Stimulated activated naive CD4-positive, alpha-beta T cell (primary cell): ENCODE results near the gene SLC25A47.

Experiments
- DNase-seq, 6 experiments: peaks; one replicate each; lab custom pipeline; 2025; lab: John Stamatoyannopoulos, UW

Gene SLC25A47

DNA sequence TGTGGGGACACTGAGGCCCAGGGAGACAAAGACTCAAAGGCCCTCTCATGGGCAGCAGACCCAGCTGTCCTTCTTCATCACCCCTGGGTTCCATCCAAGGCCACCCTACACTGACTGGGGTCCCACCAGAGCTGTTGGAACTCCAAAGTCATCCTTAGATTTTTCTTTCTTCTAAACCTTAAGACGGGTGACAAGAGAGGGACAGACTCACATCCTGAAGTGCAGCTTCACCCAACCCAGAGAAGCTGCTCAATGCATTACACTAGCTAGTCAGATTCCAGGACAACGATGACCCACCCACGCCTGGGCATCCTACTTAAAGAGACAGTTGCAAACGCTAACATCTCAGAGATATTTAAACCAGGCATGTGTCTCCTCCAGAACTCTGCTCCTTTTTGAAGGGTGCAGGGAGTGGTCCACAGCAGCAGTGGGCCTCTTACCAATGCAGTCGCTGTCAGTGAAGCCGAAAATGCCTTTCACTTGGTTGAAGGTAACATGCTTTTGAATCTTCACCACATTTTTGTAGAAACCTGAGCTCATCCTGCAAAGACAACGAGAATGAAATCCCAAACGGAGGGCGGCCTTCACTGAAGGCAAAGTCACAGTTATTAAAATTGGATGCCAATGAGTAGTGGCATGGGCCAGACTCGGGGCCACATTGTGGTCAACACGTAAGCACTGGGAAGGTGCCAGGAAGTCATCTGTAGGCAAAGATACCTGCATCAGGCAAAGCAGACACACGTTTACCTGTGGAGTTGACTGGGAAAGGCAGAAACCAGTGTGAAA is 23.4 kb downstream of the SLC25A47 start:
- DNase-seq: no peak

- DNase-seq: no peak
Observed at GRCh38 chr14:100348253-100348729, 25.2 kb downstream of the SLC25A47 start.

- DNase-seq: no peak
Observed at GRCh38 chr14:100348784-100349685, 25.9 kb downstream of the SLC25A47 start.

GRCh38 chr14:100350276-100350926 is 27.3 kb downstream of the SLC25A47 start:
- no peak for DNase-seq

- no peak for DNase-seq
Observed at GRCh38 chr14:100350986-100351385, 27.8 kb downstream of the SLC25A47 start.

- DNase-seq: no peak
Observed at GRCh38 chr14:100358396-100358795, 35.3 kb downstream of the SLC25A47 start.

DNA sequence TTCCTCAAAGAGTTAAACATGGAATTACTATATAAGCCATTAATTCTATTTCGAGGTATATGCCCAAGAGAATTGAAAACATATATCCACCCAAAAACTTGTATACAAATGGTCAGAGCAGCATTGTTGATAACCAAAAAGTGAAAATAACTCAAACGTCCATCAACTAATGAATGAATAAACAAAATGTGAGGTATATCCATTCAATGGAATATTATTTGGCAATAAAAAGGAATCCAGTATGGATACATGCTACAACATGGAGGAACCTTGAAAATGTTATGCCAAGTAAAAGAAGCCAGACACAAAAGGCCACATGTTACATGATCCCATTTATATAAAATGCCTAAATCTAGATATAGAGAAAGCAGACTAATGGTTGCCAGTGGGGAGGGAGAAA is 36.0 kb downstream of the SLC25A47 start:
- DNase-seq: no peak

DNA sequence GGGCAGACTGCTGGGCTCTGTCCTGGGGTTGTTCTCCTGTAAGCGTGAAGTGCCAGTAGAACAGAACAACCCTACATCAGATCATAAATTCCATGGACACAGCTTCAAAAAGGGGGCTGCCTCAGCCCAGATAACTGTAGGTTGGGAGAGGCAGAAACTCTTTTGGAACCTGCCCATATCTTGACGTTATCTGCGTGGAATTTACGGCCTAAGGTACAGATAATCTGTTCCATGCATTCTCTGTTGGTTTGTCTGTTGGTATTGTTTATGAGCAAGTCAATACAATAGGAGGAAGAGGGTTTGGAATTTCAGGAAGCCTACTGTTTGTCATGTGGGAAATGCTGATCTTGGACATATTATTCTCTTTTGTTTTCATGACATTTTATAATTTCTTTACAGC is 36.7 kb downstream of the SLC25A47 start:
- no peak for DNase-seq

- no peak for DNase-seq
Observed at GRCh38 chr14:100361626-100362025, 38.5 kb downstream of the SLC25A47 start.

- DNase-seq: no peak
Observed at GRCh38 chr14:100362311-100362927, 39.3 kb downstream of the SLC25A47 start.

DNA sequence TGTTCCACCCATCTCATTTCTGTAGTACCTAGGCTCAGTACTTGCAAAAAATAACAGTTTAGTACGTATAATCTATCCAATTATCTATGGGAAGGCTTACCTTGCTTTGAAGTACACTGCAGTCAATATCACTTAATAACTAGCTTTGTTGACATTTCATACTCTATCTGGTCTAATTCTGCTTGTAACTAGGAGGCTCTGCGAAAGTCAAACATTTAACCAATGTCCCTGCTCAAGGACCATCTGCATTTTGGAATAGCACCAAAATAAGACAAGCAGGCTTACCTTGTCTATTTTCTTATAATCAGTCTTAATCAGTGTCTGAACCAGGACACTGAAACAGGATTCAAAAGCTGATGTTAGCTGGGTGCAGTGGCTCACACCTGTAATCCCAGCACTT is 39.9 kb downstream of the SLC25A47 start:
- no peak for DNase-seq

DNA sequence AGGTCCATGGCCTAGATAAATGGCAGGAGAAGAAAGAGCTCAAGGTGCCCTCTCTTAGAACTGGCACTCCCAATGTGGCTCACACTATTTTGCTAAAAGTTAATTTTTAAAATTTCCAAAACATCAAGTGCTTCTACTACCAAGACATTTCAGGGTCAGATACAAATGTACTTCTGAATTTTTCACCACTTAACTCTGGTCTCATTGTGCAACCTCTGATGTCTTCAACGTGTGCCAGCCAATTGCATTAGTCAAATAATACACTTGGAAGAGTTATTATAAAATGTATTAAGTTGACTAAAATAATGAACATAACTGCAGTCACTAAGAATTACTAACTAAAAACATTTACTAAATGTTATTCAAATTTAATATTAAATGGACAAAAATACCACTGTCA is 41.3 kb downstream of the SLC25A47 start:
- DNase-seq: no peak

- DNase-seq: no peak
Observed at GRCh38 chr14:100365741-100366140, 42.6 kb downstream of the SLC25A47 start.

DNA sequence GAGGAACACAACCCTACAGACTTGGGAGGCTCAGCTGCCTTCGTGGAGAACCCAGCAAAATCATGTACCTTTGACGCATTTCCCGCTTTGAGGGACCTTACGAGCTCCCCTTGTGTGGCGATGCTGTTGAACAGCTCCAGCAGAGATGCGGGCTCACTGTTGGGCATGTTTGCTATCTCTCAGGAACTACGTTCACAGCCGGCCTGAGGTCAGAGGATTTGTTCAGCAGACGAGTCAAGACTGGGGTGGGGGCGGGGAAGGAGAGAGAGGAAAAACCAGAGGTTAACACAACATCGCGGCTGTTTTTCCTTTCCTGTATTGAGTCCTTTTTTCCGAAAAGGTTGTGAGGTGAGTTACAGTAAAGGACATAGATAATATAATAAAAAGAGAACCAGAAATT is 45.9 kb downstream of the SLC25A47 start:
- DNase-seq: no peak

GRCh38 chr14:100370003-100370402 is 46.9 kb downstream of the SLC25A47 start:
- no peak for DNase-seq

- DNase-seq: no peak
Observed at GRCh38 chr14:100371773-100372172, 48.6 kb downstream of the SLC25A47 start.

GRCh38 chr14:100372357-100373048 is 49.4 kb downstream of the SLC25A47 start:
- DNase-seq: no peak

DNA sequence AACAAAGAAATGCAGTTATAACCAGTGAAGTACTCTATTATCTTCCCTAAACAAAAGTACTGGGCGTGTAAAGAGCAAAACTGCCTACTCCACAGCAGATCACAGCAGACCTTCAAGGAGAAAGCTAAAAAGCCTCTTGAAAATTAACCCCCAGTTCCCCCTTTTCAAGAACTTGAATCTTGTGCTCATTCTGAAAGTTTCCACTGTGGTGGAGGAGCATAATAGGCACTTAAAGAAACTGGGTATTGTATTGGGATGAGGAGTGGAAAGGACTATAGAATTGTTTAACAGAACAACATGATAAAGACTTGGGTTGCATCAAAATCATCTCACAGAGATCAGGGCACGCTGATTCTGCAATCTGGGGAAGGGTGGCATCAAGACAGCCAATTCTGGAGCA is 51.1 kb downstream of the SLC25A47 start:
- DNase-seq: no peak

- no peak for DNase-seq
Observed at GRCh38 chr14:100374876-100375265, 51.7 kb downstream of the SLC25A47 start.

DNA sequence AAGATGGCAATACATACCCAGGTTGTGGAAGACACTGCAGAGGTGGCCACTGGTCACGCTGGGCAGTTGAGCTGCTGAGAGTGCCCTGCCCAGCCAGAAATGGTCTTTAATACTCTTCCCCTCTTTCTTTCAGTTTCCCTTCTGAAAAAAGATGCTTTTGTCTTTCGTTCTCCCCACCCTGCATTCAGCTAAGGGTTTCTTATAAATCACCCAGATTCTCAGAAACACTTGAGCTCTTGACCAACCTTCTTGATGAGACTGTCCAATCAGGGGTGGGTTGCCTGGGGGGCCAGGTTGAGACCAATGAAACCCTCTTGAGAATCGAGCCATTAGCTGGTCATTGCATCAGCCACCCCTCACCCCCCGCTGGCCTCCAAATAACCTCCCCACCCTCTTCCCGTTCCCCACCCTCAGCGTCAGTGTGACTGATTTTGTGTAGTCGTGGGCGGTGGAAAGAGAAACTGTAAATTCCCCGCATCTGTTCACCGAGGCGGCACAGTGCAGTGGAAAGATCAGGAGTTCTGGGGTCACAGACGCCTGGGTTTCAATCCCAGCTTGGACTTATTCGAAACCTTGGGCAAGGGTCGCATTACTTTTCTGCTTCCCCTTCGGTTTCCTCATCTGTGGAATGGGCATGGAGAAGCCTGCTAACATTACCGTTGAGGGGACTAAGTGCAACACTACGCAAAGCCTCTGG is 52.3 kb downstream of the SLC25A47 start:
- peak in 3 of 6 experiments; percentile 2 to 20 (median 13) for DNase-seq
